H9 (cell line): ENCODE measurements around the gene TMEM117. TPM values are rescaled to one million over a fixed set of nuclear protein-coding genes. Genes with fewer than 3 reads are reported as not detected.

Source experiments
- DNase-seq: peaks from one replicate; pipeline ENCODE4 v3.0.0-alpha.2; 2017
- H2AFZ ChIP-seq: one replicate; pipeline ENCODE4 v1.6.1; 2013; ENCODE audit warnings: mild to moderate bottlenecking, low read length, control low read depth, moderate library complexity
- H2AK5ac ChIP-seq: 2 replicates; pipeline ENCODE4 v1.6.1; 2013; ENCODE audit warnings: low read length, control low read depth, mixed read lengths; ENCODE audit not compliant: insufficient read length
- H2BK120ac ChIP-seq: one replicate; pipeline ENCODE4 v1.6.1; 2013; ENCODE audit warnings: low read depth, mild to moderate bottlenecking, low read length, control low read depth, inconsistent platforms; ENCODE audit not compliant: poor library complexity, severe bottlenecking
- H2BK12ac ChIP-seq: 2 replicates; pipeline ENCODE4 v1.6.1; 2013; ENCODE audit warnings: low read length, control low read depth, mixed read lengths, low read depth; ENCODE audit not compliant: insufficient read length
- H2BK15ac ChIP-seq: 2 replicates; pipeline ENCODE4 v1.6.1; 2013; ENCODE audit warnings: low read depth, low read length, control low read depth
- H2BK20ac ChIP-seq: one replicate; pipeline ENCODE4 v1.6.1; 2013; ENCODE audit warnings: low read depth, mild to moderate bottlenecking, low read length, control low read depth, inconsistent platforms; ENCODE audit not compliant: poor library complexity, severe bottlenecking
- H2BK5ac ChIP-seq: 2 replicates; pipeline ENCODE4 v1.6.1; 2013; ENCODE audit warnings: low read length, control low read depth, mixed read lengths; ENCODE audit not compliant: insufficient read length
- H3K14ac ChIP-seq: 2 replicates; pipeline ENCODE4 v1.6.1; 2013; ENCODE audit warnings: low read length, control low read depth; ENCODE audit not compliant: insufficient read depth
- H3K18ac ChIP-seq: 2 replicates; pipeline ENCODE4 v1.6.1; 2013; ENCODE audit warnings: low read depth, mild to moderate bottlenecking, mixed read lengths, low read length, control low read depth; ENCODE audit not compliant: insufficient read length
- H3K23ac ChIP-seq: 2 replicates; pipeline ENCODE4 v1.6.1; 2013; ENCODE audit warnings: low read length, control low read depth, mixed read lengths, low read depth; ENCODE audit not compliant: insufficient read length
- H3K23me2 ChIP-seq: 2 replicates; pipeline ENCODE4 v1.6.1; 2013; ENCODE audit warnings: low read depth, mild to moderate bottlenecking, mixed read lengths, low read length, control low read depth; ENCODE audit not compliant: insufficient read length, poor library complexity, severe bottlenecking
- H3K27ac ChIP-seq: 2 replicates; pipeline ENCODE4 v1.5.1; 2013; ENCODE audit warnings: low read length, control low read depth, mixed read lengths, low read depth; ENCODE audit not compliant: insufficient read length
- H3K27me3 ChIP-seq: 2 replicates; pipeline ENCODE4 v1.6.1; 2013; ENCODE audit warnings: low read length, control low read depth, inconsistent platforms; ENCODE audit not compliant: insufficient read depth
- H3K4ac ChIP-seq: 2 replicates; pipeline ENCODE4 v1.6.1; 2013; ENCODE audit warnings: low read depth, mild to moderate bottlenecking, control low read depth, inconsistent platforms, low read length, moderate library complexity
- H3K4me1 ChIP-seq: 2 replicates; pipeline ENCODE4 v1.6.1; 2013; ENCODE audit warnings: low read length, control low read depth, inconsistent platforms; ENCODE audit not compliant: insufficient read depth
- H3K4me2 ChIP-seq: 2 replicates; pipeline ENCODE4 v1.6.1; 2013; ENCODE audit warnings: low read length, control low read depth, mixed read lengths; ENCODE audit not compliant: insufficient read length, insufficient read depth
- H3K56ac ChIP-seq: 2 replicates; pipeline ENCODE4 v1.6.1; 2013; ENCODE audit warnings: low read depth, mild to moderate bottlenecking, mixed read lengths, low read length, control low read depth; ENCODE audit not compliant: insufficient read length
- H3K79me1 ChIP-seq: 2 replicates; pipeline ENCODE4 v1.6.1; 2013; ENCODE audit warnings: low read depth, mild to moderate bottlenecking, moderate library complexity, low read length, control low read depth, inconsistent platforms; ENCODE audit not compliant: insufficient read depth, poor library complexity, severe bottlenecking
- H3K79me2 ChIP-seq: 2 replicates; pipeline ENCODE4 v1.6.1; 2013; ENCODE audit warnings: low read length, control low read depth, inconsistent platforms; ENCODE audit not compliant: insufficient read depth
- H3K9ac ChIP-seq: 2 replicates; pipeline ENCODE4 v1.6.1; 2013; ENCODE audit warnings: low read length, control low read depth, mixed read lengths; ENCODE audit not compliant: insufficient read length; ENCODE audit errors: extremely low read depth
- H3K9me3 ChIP-seq: one replicate; pipeline ENCODE4 v1.6.1; 2013; ENCODE audit warnings: low read depth, low read length, inconsistent platforms; ENCODE audit not compliant: control insufficient read depth
- H3T11ph ChIP-seq: one replicate; pipeline ENCODE4 v1.6.1; 2013; ENCODE audit warnings: mild to moderate bottlenecking, low read length, control low read depth, inconsistent platforms
- H4K20me1 ChIP-seq: one replicate; pipeline ENCODE4 v1.6.1; 2013; ENCODE audit not compliant: control insufficient read depth, insufficient read length, insufficient read depth
- H4K5ac ChIP-seq: 2 replicates; pipeline ENCODE4 v1.6.1; 2013; ENCODE audit warnings: low read depth, mild to moderate bottlenecking, mixed read lengths, low read length, control low read depth; ENCODE audit not compliant: insufficient read length
- H4K8ac ChIP-seq: replicated peaks from 2 replicates; pipeline ENCODE4 v1.6.1; 2013; ENCODE audit warnings: low read length, control low read depth, mixed read lengths, low read depth; ENCODE audit not compliant: insufficient read length
- H4K91ac ChIP-seq: 2 replicates; pipeline ENCODE4 v1.6.1; 2013; ENCODE audit warnings: low read depth, mild to moderate bottlenecking, moderate library complexity, mixed read lengths, low read length, control low read depth; ENCODE audit not compliant: insufficient read length
- H3K27ac Mint-ChIP-seq, 3 experiments: 2 replicates in 2 of 3; 3 replicates in 1 of 3; pipeline ENCODE4 v1.8.0; 2020 to 2021; ENCODE audit warnings: mixed read lengths in 3 of 3, mild to moderate bottlenecking in 1 of 3, moderate library complexity in 1 of 3
- H3K27me3 Mint-ChIP-seq: 2 replicates; pipeline ENCODE4 v1.8.0; 2021; ENCODE audit warnings: low read depth, mild to moderate bottlenecking, moderate library complexity, mixed read lengths
- H3K36me3 Mint-ChIP-seq, 3 experiments: 2 replicates in 2 of 3; 3 replicates in 1 of 3; pipeline ENCODE4 v1.8.0; 2020 to 2021; ENCODE audit warnings: low read depth in 3 of 3, mixed read lengths in 3 of 3; ENCODE audit not compliant: insufficient read depth in 1 of 3
- H3K4me1 Mint-ChIP-seq, 2 experiments: 2 replicates each; pipeline ENCODE4 v1.8.0; 2020; ENCODE audit warnings: mixed read lengths in 2 of 2
- H3K4me3 Mint-ChIP-seq, 2 experiments: 2 replicates in 1 of 2; 3 replicates in 1 of 2; pipeline ENCODE4 v1.8.0; 2020 to 2021; ENCODE audit warnings: mild to moderate bottlenecking in 2 of 2, mixed read lengths in 2 of 2, moderate library complexity in 1 of 2
- H3K9me3 Mint-ChIP-seq, 2 experiments: 2 replicates in 1 of 2; 3 replicates in 1 of 2; pipeline ENCODE4 v1.8.0; 2020; ENCODE audit warnings: mild to moderate bottlenecking in 2 of 2, mixed read lengths in 2 of 2, moderate library complexity in 1 of 2
- CTCF ChIP-seq: fragments of 200-600 bp; sonication (generic); conservative IDR thresholded peaks from 3 replicates; pipeline ENCODE4 v1.8.0; 2021; ENCODE audit warnings: antibody characterized with exemption, mild to moderate bottlenecking
- WGBS: extraction: QIAGEN DNeasy Blood & Tissue Kit; methylation state at CpG from one replicate; pipeline ENCODE4 v1.1.7; 2013; ENCODE audit warnings: missing lambda C conversion rate, low lambda C conversion rate, mixed read lengths; ENCODE audit not compliant: insufficient read length; ENCODE audit errors: extremely low coverage; 5-methylcytosine and 5-hydroxymethylcytosine counted together
- total RNA-seq: library from RNA; stranded (reverse); gene quantifications from 2 replicates; pipeline ENCODE4 v1.2.1, GENCODE V29; 2021

TMEM117 gene
- total RNA-seq, 1 experiment from 2014 or later, result 1.7 TPM

- Histone ChIP-seq H3K9ac (no peak overlapping the region), H3K4ac (no peak overlapping the region), H3K23ac (no peak overlapping the region), H4K5ac (no peak overlapping the region), H2BK5ac (no peak overlapping the region), H3K18ac (no peak overlapping the region), H3K27me3 (peaks cover 1% of the 10 kb centered on the region; the same call in 1 of the 2 replicates), H3K23me2 (peaks cover 9% of the 10 kb centered on the region), H2BK15ac (no peak overlapping the region), H3K79me2 (no peaks in the 10 kb centered on the region), H4K91ac (no peak overlapping the region), H3K4me1 (no peaks in the 10 kb centered on the region), H2AK5ac (no peak overlapping the region), H3K9me3 (no peaks in the 10 kb centered on the region), H2AFZ (no peak overlapping the region), H4K8ac (no peak overlapping the region), H3K27ac (no peak overlapping the region), H3K4me2 (no peak overlapping the region), H4K20me1 (no peaks in the 10 kb centered on the region), H2BK120ac (no peak overlapping the region), H2BK20ac (no peak overlapping the region), H3K79me1 (no peaks in the 10 kb centered on the region), H3T11ph (no peak overlapping the region), H2BK12ac (no peak overlapping the region), H3K56ac (no peak overlapping the region), H3K14ac (no peak overlapping the region)
- H3K4me3 Mint-ChIP-seq, result no peak overlapping the region
- H3K27ac Mint-ChIP-seq, result no peak overlapping the region
- no peak for DNase-seq
- no peaks in the 10 kb centered on the region for H3K36me3 Mint-ChIP-seq
- H3K4me1 Mint-ChIP-seq, result peaks cover 8 to 10% of the 10 kb centered on the region in 2 experiments
- TF ChIP-seq CTCF, result no peak
- no CpG with 5 or more reads among the region's 4 CpGs for WGBS
- peaks cover 21% of the 10 kb centered on the region for H3K27me3 Mint-ChIP-seq
- H3K9me3 Mint-ChIP-seq, result no peaks in the 10 kb centered on the region
Measured at GRCh38 chr12:43840338-43840737, 4.5 kb downstream of the TMEM117 start.
